ENCODE measurements around the gene ZDBF2.
"Not testable (repeated sequence)": the region's sequence is repeated elsewhere in the genome, so short reads cannot be mapped to it uniquely, and the experiment has no call there.

The ZDBF2 gene

DNA sequence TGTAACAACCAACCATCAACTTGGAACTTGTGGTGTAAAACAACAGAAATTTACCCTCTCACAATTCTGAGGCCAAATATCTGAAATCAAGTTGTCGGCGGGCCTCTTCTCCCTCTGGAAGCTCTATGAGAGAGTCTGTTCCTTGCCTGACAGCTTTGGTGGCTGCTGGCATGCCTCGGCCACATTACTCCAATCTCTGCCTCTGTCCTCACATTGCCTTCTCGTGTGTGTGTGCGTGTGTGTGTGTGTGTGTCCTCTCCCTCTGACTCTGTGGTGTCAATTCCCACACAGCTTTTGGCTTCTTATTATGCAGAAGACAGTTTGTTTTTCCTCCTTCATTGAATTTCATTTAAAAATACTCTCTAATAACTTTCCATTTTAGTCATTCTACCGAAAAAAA lies 50.4 kb downstream of the ZDBF2 start:
- DNase-seq, result no peak

DNA sequence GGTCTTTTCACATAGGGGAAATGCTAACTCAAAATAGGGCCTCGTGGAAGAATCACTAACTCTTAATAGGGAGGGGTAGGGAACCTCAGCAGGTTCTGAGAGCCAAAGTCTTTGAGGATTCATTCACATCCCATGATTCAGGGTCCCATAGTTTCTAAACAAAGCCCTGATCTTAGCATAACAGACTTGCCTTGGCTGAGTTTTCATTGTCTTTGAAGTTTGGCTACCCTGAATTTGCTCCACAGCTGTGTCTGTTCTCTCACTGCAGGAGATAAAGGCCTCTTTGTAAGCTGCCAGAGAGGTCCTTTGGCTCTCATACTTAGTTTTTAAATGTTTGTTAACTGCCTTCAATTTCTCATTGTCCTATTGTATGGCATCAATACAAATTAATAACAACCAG lies 54.5 kb downstream of the ZDBF2 start:
- DNase-seq, result no peak

GRCh38 chr2:206336861-206337260 lies 62.4 kb downstream of the ZDBF2 start:
- no peak for DNase-seq

- no peak for DNase-seq
Observed at GRCh38 chr2:206337956-206338355, 63.5 kb downstream of the ZDBF2 start.

DNA sequence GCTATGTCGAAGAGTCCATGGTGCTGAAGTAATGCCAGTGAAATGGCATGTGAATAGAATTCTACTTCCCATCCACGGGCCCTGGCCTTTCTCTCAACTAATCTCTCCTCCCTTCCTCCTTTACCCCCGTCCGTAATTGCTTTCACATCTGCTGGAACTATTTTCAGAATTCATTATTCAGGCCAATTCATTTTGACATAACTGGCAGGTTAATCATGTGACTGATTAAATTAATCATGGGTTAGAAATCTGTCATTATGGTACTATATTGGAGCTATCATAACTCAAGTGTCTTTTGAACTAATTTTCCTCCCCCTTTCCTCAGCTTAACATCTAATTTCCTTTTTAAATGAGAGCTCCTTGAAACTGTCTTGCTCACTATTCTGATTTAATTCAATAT lies 66.9 kb downstream of the ZDBF2 start:
- DNase-seq, result no peak

- no peak for DNase-seq
Observed at GRCh38 chr2:206343144-206343543, 68.7 kb downstream of the ZDBF2 start.

- no peak for DNase-seq
Observed at GRCh38 chr2:206343816-206344215, 69.4 kb downstream of the ZDBF2 start.

DNA sequence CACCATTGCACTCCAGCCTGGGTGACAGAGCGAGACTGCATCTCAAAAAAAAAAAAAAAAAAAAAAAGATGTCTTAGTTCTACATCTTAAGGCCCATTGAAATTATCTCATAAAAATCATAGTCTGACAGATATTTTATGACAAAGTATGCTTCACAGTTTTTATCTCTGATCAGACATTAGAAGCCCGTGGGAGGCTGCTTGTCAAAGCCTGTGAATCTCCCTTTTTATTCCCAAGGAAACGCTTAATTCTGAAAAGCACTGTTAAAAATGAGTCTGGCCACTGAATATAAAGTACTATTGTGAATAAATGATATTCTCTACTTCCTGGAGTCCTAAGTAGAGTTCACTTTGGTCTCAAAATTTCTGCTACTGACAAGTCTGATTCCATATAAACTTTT lies 71.1 kb downstream of the ZDBF2 start:
- no peak for DNase-seq

- DNase-seq, result no peak
Observed at GRCh38 chr2:206349375-206349774, 74.9 kb downstream of the ZDBF2 start.

GRCh38 chr2:206352571-206352970 lies 78.1 kb downstream of the ZDBF2 start:
- DNase-seq, result no peak

- DNase-seq, result no peak
Observed at GRCh38 chr2:206353685-206354084, 79.2 kb downstream of the ZDBF2 start.

GRCh38 chr2:206354129-206354528 lies 79.7 kb downstream of the ZDBF2 start:
- no peak for DNase-seq

GRCh38 chr2:206356840-206357239 lies 82.4 kb downstream of the ZDBF2 start:
- DNase-seq, result not testable (repeated sequence)

- not testable (repeated sequence) for DNase-seq
Observed at GRCh38 chr2:206360840-206361239, 86.4 kb downstream of the ZDBF2 start.

GRCh38 chr2:206361407-206362045 lies 87.1 kb downstream of the ZDBF2 start:
- no peak for DNase-seq

Measured in NCI-H2081 treated with DMSO at 0.1 percent for 48 hours (cell line).